Kidney (tissue), 14 donors: ENCODE data around the gene USP6NL. TPM values are rescaled to one million over a fixed set of nuclear protein-coding genes. Genes with fewer than 3 reads are reported as not detected.

Source experiments
- DNase-seq, 5 donors: peaks; one replicate each; pipeline ENCODE4 v3.0.0-alpha.2; 2013 to 2020
- FAIRE-seq: peaks from 2 replicates; lab custom pipeline; 2012; peaks lifted over from hg19 to GRCh38; lab: Jason Lieb, UNC
- H3K27ac ChIP-seq, 2 donors: one replicate each; pipeline ENCODE4 v1.7.0; 2013; ENCODE audit warnings: low read depth in 2 of 2, low read length in 2 of 2, inconsistent platforms in 1 of 2
- H3K27me3 ChIP-seq: one replicate; pipeline ENCODE4 v1.7.1; 2013; ENCODE audit warnings: low read length, inconsistent platforms; ENCODE audit not compliant: control insufficient read depth, insufficient read depth
- H3K36me3 ChIP-seq, 3 donors: one replicate each; pipeline versions ENCODE4 v1.7.0 to v1.7.1; 2013; ENCODE audit warnings: low read length in 3 of 3, control low read depth in 1 of 3, inconsistent platforms in 1 of 3; ENCODE audit not compliant: insufficient read depth in 3 of 3, control insufficient read depth in 2 of 3
- H3K4me1 ChIP-seq, 3 donors: one replicate each; pipeline versions ENCODE4 v1.7.0 to v1.7.1; 2013; ENCODE audit warnings: low read length in 3 of 3, inconsistent platforms in 1 of 3, low read depth in 1 of 3; ENCODE audit not compliant: control insufficient read depth in 2 of 3, insufficient read depth in 2 of 3
- H3K4me3 ChIP-seq, 3 donors: one replicate each; pipeline versions ENCODE4 v1.7.0 to v1.8.1; 2013; ENCODE audit warnings: low read length in 3 of 3, control low read depth in 1 of 3, inconsistent platforms in 1 of 3
- H3K9ac ChIP-seq, 3 donors: one replicate each; pipeline versions ENCODE4 v1.7.0 to v1.7.1; 2013; ENCODE audit warnings: low read length in 3 of 3, control low read depth in 1 of 3, inconsistent platforms in 1 of 3
- H3K9me3 ChIP-seq, 3 donors: one replicate each; pipeline versions ENCODE4 v1.7.0 to v1.7.1; 2013; ENCODE audit warnings: low read length in 3 of 3, control low read depth in 1 of 3, inconsistent platforms in 1 of 3; ENCODE audit not compliant: control insufficient read depth in 2 of 3, insufficient read depth in 1 of 3
- CTCF ChIP-seq: IDR thresholded peaks from 3 replicates; pipeline ENCODE4 v1.5.1; 2012; ENCODE audit warnings: mild to moderate bottlenecking, moderate library complexity, borderline replicate concordance; ENCODE audit not compliant: insufficient read depth; ENCODE audit errors: extremely low read depth
- intact Hi-C: fragments of 100-400 bp; cut with DNase I; formaldehyde crosslinking; loops from one replicate; pipeline ENCODE4 v1.11.1; 2022
- polyA plus RNA-seq: library from polyadenylated mRNA; stranded (reverse); fragments of 350-450 nt; fragmentation: Illumina TruSeq; extraction: RNeasy Lipid Tissue Mini Kit (QIAGEN cat#74804); gene quantifications from one replicate; pipeline ENCODE4 v1.2.3, GENCODE V29; 2014; ENCODE audit warnings: low read depth, low replicate concordance; ENCODE audit not compliant: insufficient read depth
- total RNA-seq: library from RNA; stranded (reverse); fragmentation: NEBNext Ultra II Directional; extraction: Animal tissue kit (Norgen Biotek cat#: 25700); gene quantifications from one replicate; pipeline ENCODE4 v1.2.1, GENCODE V29; 2021
- donor health status: control.
- donor health status: control.
- donor health status: control.
- donor health status: control.
- donor health status: control.
- donor health status: DM: yes; HTN: yes; CAD: no.
- donor health status: Normal renal cell carcinoma (clear cell type).

The USP6NL gene
- total and polyA plus RNA-seq, 2 donors from 2014 or later = 4.5 to 17.7 TPM

- TF ChIP-seq CTCF = no peak
- Histone ChIP-seq H3K4me3 (no peak overlapping the region), H3K9me3 (no peaks in the 10 kb centered on the region), H3K27me3 (no peaks in the 10 kb centered on the region), H3K36me3 (no peaks in the 10 kb centered on the region), H3K9ac (no peak overlapping the region), H3K4me1 (no peaks in the 10 kb centered on the region), H3K27ac (no peak overlapping the region)
- DNase-seq (no peak), FAIRE-seq (no peak)
- intact Hi-C loops = no loop called here
Observed at GRCh38 chr10:11555556-11555955, 55.9 kb downstream of the USP6NL start.

GRCh38 chr10:11553773-11554381 lies 57.6 kb downstream of the USP6NL start:
- Histone ChIP-seq H3K36me3 (no peaks in the 10 kb centered on the region), H3K9ac (no peak overlapping the region), H3K27me3 (no peaks in the 10 kb centered on the region), H3K27ac (no peak overlapping the region), H3K9me3 (no peaks in the 10 kb centered on the region), H3K4me1 (no peaks in the 10 kb centered on the region), H3K4me3 (no peak overlapping the region)
- no peak for TF ChIP-seq CTCF
- DNase-seq = no peak
- FAIRE-seq = no peak
- intact Hi-C loops = no loop called here

- H3K9me3 ChIP-seq = no peaks in the 10 kb centered on the region
- H3K27me3 ChIP-seq = no peaks in the 10 kb centered on the region
- no peak overlapping the region for H3K9ac ChIP-seq
- H3K36me3 ChIP-seq = no peaks in the 10 kb centered on the region
- intact Hi-C loops = no loop called here
- no peak overlapping the region for H3K4me3 ChIP-seq
- H3K27ac ChIP-seq = no peak overlapping the region
- no peak for DNase-seq
- no peak for TF ChIP-seq CTCF
- FAIRE-seq = no peak
- H3K4me1 ChIP-seq = no peaks in the 10 kb centered on the region
Observed at GRCh38 chr10:11551916-11552602, 59.4 kb downstream of the USP6NL start.
